ENCODE data around the gene TECTA. TPM values are rescaled to one million over a fixed set of nuclear protein-coding genes. Genes with fewer than 3 reads are reported as not detected.

Gene TECTA
- polyA plus RNA-seq, 1 of the 3 experiments (the other 2 are of a cell fraction): 0.58 TPM

- H3K4me3 ChIP-seq (ENCODE audit: low read depth in 2 of 2, low read length in 1 of 2): no peak overlapping the region
- H3K36me3 ChIP-seq (replicated peaks in 1 of 2; ENCODE audit: control insufficient read depth in 1 of 2, insufficient read depth in 2 of 2, low read length in 1 of 2): no peaks in the 10 kb centered on the region
- POLR2A ChIA-PET: no interaction called here
- no peak for TF ChIP-seq RFX5 (IDR thresholded peaks at IDR 0.05; ENCODE audit: low read length)
- TF ChIP-seq JUND (IDR thresholded peaks at IDR 0.05): no peak
- TF ChIP-seq TEAD4 (IDR thresholded peaks at IDR 0.05; ENCODE audit: borderline replicate concordance, insufficient read depth): no peak
- no peak for TF ChIP-seq ELF1 (IDR thresholded peaks at IDR 0.05)
- TF ChIP-seq CTCF (IDR thresholded peaks at IDR 0.05): no peak
- TF ChIP-seq FOSL2 (IDR thresholded peaks at IDR 0.05; ENCODE audit: borderline replicate concordance, low read depth): no peak
- H3K4me2 ChIP-seq: no peak overlapping the region
- CTCF ChIA-PET: interaction anchor here (1.3 to 1.8 kb wide), 3 partner anchors 11 to 50 kb away, joined by 3 to 5 read pairs (median 4); no protein-coding TSS in a partner anchor
- no peaks in the 10 kb centered on the region for H3K79me2 ChIP-seq (ENCODE audit: insufficient read depth)
- H4K20me1 ChIP-seq (ENCODE audit: insufficient read depth): no peaks in the 10 kb centered on the region
- H3K4me1 ChIP-seq (ENCODE audit: control insufficient read depth in 1 of 2, insufficient read depth in 2 of 2, low read depth in 1 of 2, low read length in 1 of 2): no peaks in the 10 kb centered on the region; a peak in 1 of 4 replicates
- no peaks in the 10 kb centered on the region for H3K9me2 ChIP-seq
- no peaks in the 10 kb centered on the region for H3K9me3 ChIP-seq
- 47% methylated on average over 5 of the region's 5 CpGs for WGBS (ENCODE audit: low lambda C conversion rate)
- DNase-seq: no peak
- no peaks in the 10 kb centered on the region for H3K27me3 ChIP-seq (ENCODE audit: insufficient read depth)
- H3K27ac ChIP-seq (ENCODE audit: low read depth in 2 of 2, low read length in 1 of 2): no peak overlapping the region
- no peaks in the 10 kb centered on the region for H3F3A ChIP-seq (replicated peaks; ENCODE audit: insufficient read depth)
- no peak overlapping the region for H3K9ac ChIP-seq
- no peak overlapping the region for H2AFZ ChIP-seq (ENCODE audit: low read depth)
Observed at GRCh38 chr11:121143921-121144320, 42.9 kb downstream of the TECTA start.

DNA sequence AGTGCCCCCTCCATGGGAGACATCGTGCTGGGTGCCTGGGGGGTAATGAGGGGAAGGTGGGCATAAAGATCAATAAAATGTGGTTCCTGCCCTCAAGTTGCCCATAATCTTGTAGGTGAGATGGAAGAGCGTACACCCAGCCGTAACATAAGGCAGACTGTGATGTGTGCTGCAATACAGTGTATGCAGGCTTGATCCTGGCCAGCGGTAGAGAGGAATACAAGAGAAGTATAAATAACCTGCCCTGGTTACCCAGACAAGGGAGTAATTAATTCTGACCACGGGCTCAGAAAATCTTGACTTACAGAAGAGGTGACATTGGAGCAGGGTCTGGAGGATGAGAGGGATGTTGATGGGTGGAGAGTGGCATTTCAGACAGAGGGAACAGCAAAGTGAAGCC, 43.7 kb downstream of the TECTA start:
- H3K9ac ChIP-seq: no peak overlapping the region
- no peak overlapping the region for H3K4me3 ChIP-seq (ENCODE audit: low read depth in 2 of 2, low read length in 1 of 2)
- no peaks in the 10 kb centered on the region for H4K20me1 ChIP-seq (ENCODE audit: insufficient read depth)
- no peaks in the 10 kb centered on the region for H3K79me2 ChIP-seq (ENCODE audit: insufficient read depth)
- no peak for DNase-seq
- 52% methylated on average over 5 of the region's 5 CpGs for WGBS (ENCODE audit: low lambda C conversion rate)
- H3K27me3 ChIP-seq (ENCODE audit: insufficient read depth): no peaks in the 10 kb centered on the region
- no peak overlapping the region for H3K27ac ChIP-seq (ENCODE audit: low read depth in 2 of 2, low read length in 1 of 2)
- H2AFZ ChIP-seq (ENCODE audit: low read depth): no peak overlapping the region
- POLR2A ChIA-PET: no interaction called here
- no peaks in the 10 kb centered on the region for H3K9me3 ChIP-seq
- CTCF ChIA-PET: interaction anchor here (1.3 kb wide), 1 partner anchor 12 kb away, joined by 3 read pairs; no protein-coding TSS in a partner anchor
- H3K9me2 ChIP-seq: no peaks in the 10 kb centered on the region
- no peaks in the 10 kb centered on the region for H3K36me3 ChIP-seq (replicated peaks in 1 of 2; ENCODE audit: control insufficient read depth in 1 of 2, insufficient read depth in 2 of 2, low read length in 1 of 2)
- H3F3A ChIP-seq (replicated peaks; ENCODE audit: insufficient read depth): no peaks in the 10 kb centered on the region
- no peak overlapping the region for H3K4me2 ChIP-seq
- H3K4me1 ChIP-seq (ENCODE audit: control insufficient read depth in 1 of 2, insufficient read depth in 2 of 2, low read depth in 1 of 2, low read length in 1 of 2): no peaks in the 10 kb centered on the region; a peak in 1 of 4 replicates
- no peak for TF ChIP-seq USF2 (IDR thresholded peaks at IDR 0.05; ENCODE audit: borderline replicate concordance, low read depth, low read length)
- TF ChIP-seq GABPA (IDR thresholded peaks at IDR 0.05; ENCODE audit: low read depth): no peak
- no peak for TF ChIP-seq CTCF (IDR thresholded peaks at IDR 0.05)
- no peak for TF ChIP-seq TEAD4 (IDR thresholded peaks at IDR 0.05; ENCODE audit: borderline replicate concordance, insufficient read depth)
- no peak for TF ChIP-seq EZH2phosphoT487 (IDR thresholded peaks at IDR 0.05; ENCODE audit: borderline replicate concordance, low read depth)
- no peak for TF ChIP-seq NFIC (IDR thresholded peaks at IDR 0.05; ENCODE audit: borderline replicate concordance)
- TF ChIP-seq RAD21 (IDR thresholded peaks at IDR 0.05; ENCODE audit: low read length): no peak
- TF ChIP-seq RCOR1 (IDR thresholded peaks at IDR 0.05; ENCODE audit: low read length): no peak
- no peak for TF ChIP-seq NRF1 (IDR thresholded peaks at IDR 0.05; ENCODE audit: low read depth, low read length)
- TF ChIP-seq, protein P1, sequence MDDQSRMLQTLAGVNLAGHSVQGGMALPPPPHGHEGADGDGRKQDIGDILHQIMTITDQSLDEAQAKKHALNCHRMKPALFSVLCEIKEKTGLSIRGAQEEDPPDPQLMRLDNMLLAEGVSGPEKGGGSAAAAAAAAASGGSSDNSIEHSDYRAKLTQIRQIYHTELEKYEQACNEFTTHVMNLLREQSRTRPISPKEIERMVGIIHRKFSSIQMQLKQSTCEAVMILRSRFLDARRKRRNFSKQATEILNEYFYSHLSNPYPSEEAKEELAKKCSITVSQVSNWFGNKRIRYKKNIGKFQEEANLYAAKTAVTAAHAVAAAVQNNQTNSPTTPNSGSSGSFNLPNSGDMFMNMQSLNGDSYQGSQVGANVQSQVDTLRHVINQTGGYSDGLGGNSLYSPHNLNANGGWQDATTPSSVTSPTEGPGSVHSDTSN (IDR thresholded peaks at IDR 0.05): no peak
- TF ChIP-seq POLR2AphosphoS5 (IDR thresholded peaks at IDR 0.05; ENCODE audit: low read depth, low read length): no peak
- no peak for TF ChIP-seq FOXM1 (IDR thresholded peaks at IDR 0.05; ENCODE audit: low read depth)
- TF ChIP-seq TAF1 (IDR thresholded peaks at IDR 0.05; ENCODE audit: borderline replicate concordance, low read depth, low read length): no peak
- no peak for TF ChIP-seq GATA2 (CRISPR knock-in tag; IDR thresholded peaks at IDR 0.05)
- TF ChIP-seq TCF12 (IDR thresholded peaks at IDR 0.05): no peak
- no peak for TF ChIP-seq SIN3A (IDR thresholded peaks at IDR 0.05; ENCODE audit: borderline replicate concordance, low read depth, low read length)
- TF ChIP-seq JUND (IDR thresholded peaks at IDR 0.05): no peak
- TF ChIP-seq MEF2A (IDR thresholded peaks at IDR 0.05; ENCODE audit: borderline replicate concordance, low read depth): no peak
- no peak for TF ChIP-seq YY1 (IDR thresholded peaks at IDR 0.05; ENCODE audit: low read depth)
